AG09309 (cell line): Measurements from ENCODE around the gene KCNH2.

Experiments used
- DNase-seq: peaks from one replicate; pipeline ENCODE4 v3.0.0-alpha.2; 2010; ENCODE audit warnings: low read depth
- H3K4me3 ChIP-seq: 2 replicates; pipeline ENCODE4 v1.5.1; 2011; ENCODE audit warnings: mild to moderate bottlenecking, low read depth, low read length, moderate library complexity; ENCODE audit not compliant: control insufficient read depth
- TF ChIP-seq, protein P1 (sequence below): IDR thresholded peaks from 2 replicates; pipeline ENCODE4 v1.5.1; 2011; ENCODE audit warnings: mild to moderate bottlenecking, low read depth, low read length, inconsistent platforms; ENCODE audit not compliant: insufficient read depth, control insufficient read depth; ENCODE audit errors: missing control alignments

KCNH2 gene

DNA sequence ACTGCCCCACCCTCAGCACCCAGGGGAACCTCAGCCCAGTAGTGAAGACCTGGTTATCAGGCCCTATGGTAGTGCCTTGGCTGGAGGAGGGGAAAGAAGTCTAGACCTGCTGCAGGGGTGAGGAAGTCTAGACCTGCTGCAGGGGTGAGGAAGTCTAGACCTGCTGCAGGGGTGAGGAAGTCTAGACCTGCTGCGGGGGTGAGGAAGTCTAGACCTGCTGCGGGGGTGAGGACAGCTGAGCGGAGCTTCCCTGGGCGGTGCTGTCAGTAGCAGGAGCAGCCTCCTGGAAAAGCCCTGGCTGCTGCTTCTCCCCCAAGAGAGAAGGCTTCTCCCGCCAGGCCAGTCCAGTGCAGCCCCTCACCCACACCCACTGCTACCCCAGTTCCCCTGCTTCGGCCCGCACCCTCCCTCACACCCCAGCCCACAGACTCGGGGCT is 19.0 kb upstream of the KCNH2 start:
- H3K4me3 ChIP-seq = no peak overlapping the region
- TF ChIP-seq, protein P1, sequence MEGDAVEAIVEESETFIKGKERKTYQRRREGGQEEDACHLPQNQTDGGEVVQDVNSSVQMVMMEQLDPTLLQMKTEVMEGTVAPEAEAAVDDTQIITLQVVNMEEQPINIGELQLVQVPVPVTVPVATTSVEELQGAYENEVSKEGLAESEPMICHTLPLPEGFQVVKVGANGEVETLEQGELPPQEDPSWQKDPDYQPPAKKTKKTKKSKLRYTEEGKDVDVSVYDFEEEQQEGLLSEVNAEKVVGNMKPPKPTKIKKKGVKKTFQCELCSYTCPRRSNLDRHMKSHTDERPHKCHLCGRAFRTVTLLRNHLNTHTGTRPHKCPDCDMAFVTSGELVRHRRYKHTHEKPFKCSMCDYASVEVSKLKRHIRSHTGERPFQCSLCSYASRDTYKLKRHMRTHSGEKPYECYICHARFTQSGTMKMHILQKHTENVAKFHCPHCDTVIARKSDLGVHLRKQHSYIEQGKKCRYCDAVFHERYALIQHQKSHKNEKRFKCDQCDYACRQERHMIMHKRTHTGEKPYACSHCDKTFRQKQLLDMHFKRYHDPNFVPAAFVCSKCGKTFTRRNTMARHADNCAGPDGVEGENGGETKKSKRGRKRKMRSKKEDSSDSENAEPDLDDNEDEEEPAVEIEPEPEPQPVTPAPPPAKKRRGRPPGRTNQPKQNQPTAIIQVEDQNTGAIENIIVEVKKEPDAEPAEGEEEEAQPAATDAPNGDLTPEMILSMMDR = no peak
- DNase-seq = no peak

DNA sequence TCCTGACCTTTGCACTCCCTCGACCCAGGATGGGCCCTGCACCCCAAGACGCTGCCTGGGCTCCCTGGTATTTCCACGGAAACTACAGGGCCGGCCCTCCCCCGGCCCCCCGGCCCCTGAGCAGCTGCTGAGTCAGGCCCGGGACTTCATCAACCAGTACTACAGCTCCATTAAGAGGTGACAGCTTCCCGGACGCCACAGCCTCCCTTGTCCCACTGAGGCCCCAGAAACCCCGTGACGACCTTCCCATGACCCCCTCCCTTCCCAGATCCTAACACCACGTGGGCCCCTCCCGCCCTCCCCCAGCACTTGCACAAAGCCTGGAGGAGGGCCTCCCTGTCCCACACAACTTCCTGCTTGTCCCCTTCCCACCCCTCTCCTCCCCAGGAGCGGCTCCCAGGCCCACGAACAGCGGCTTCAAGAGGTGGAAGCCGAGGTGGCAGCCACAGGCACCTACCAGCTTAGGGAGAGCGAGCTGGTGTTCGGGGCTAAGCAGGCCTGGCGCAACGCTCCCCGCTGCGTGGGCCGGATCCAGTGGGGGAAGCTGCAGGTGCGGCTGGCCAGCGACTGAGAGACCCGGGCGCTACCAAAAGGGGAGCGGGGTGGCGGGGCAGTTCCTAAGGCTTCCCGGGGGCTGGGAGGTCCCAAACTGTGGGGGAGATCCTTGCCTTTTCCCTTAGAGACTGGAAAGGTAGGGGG is 18.4 kb upstream of the KCNH2 start:
- H3K4me3 ChIP-seq = no peak overlapping the region
- TF ChIP-seq, protein P1 = no peak
- no peak for DNase-seq

DNA sequence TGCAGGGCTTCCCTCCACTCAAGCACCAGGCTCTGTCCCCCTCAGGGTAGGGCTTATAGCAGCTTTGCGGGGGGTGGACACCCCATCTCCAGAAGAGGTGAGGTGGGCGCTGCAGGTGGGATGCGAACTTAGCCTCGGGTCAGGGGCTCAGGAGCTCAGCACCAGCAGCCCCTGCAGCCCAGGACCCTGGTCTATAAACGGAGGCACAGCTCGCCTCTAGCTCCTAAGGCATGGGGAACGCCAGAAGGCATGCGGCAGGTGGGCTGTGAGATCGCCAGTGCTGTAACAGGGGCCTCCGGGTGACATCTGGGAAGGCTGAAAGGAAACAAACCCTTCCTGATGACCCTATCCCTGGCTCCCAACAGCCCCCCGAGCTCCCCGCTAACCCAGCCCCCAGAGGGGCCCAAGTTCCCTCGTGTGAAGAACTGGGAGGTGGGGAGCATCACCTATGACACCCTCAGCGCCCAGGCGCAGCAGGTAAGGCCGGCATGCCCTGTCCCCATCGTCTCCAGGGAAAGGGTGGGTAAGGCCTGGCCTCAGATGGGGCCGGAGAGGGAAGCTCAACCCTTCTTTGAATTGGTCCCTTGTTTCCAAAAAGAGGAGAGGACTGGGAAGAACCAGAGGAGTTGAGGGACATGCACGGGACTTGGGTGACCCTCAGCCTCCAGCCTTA is 16.9 kb upstream of the KCNH2 start:
- H3K4me3 ChIP-seq = no peak overlapping the region
- no peak for DNase-seq
- TF ChIP-seq, protein P1 = no peak

DNA sequence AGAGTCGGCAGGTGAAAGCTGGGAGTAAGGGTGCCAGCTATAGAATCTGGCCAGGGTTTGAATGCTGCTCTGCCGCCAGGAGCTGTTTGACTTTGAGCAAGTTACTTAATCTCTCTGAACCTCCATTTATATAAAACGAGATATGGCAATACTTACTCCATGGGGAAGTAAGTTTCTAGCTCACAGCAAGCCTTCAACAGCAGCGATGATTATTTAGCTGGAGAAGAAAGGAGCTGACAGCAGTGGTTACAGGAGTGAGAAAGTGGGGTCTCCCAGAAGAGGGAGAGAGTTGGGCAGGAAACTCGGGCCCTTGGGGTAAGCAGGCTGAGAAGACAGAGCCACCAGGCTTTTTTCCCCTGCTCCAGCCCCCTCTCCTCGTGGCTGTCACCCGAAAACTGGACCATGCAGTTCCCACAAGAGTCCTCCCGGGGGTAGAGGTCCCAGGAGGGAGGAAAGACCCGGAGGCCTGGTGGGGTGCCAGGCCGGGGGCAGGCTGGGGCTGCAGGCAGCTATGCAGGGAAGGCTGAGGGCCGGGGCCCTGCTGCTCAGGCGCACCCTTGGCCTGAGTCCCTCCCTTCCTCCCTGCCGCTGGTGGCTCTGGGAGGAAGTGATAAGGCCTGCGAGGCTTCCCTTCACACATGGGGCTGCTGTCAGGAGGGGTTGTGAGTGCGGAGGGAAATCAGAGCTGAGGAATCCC is 16.2 kb upstream of the KCNH2 start:
- no peak for DNase-seq
- TF ChIP-seq, protein P1 = no peak
- H3K4me3 ChIP-seq = no peak overlapping the region

DNA sequence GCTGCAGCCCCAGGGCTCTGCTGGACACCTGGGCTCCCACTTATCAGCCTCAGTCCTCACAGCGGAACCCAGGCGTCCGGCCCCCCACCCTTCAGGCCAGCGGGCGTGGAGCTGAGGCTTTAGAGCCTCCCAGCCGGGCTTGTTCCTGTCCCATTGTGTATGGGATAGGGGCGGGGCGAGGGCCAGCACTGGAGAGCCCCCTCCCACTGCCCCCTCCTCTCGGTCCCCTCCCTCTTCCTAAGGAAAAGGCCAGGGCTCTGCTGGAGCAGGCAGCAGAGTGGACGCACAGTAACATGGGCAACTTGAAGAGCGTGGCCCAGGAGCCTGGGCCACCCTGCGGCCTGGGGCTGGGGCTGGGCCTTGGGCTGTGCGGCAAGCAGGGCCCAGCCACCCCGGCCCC is 15.4 kb upstream of the KCNH2 start:
- no peak for DNase-seq
- TF ChIP-seq, protein P1 = no peak
- no peak overlapping the region for H3K4me3 ChIP-seq

DNA sequence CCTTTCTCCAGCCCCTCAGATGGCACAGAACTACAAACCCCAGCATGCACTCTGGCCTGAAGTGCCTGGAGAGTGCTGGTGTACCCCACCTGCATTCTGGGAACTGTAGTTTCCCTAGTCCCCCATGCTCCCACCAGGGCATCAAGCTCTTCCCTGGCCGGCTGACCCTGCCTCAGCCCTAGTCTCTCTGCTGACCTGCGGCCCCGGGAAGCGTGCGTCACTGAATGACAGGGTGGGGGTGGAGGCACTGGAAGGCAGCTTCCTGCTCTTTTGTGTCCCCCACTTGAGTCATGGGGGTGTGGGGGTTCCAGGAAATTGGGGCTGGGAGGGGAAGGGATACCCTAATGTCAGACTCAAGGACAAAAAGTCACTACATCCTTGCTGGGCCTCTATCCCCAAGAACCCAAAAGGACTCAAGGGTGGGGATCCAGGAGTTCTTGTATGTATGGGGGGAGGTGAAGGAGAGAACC is 14.7 kb upstream of the KCNH2 start:
- TF ChIP-seq, protein P1 = no peak
- no peak overlapping the region for H3K4me3 ChIP-seq
- DNase-seq = no peak
